ENCODE measurements around the gene CPB2.
A peak's percentile ranks its signal among the peaks of the same experiment; 100 is the strongest.

CPB2 gene

DNA sequence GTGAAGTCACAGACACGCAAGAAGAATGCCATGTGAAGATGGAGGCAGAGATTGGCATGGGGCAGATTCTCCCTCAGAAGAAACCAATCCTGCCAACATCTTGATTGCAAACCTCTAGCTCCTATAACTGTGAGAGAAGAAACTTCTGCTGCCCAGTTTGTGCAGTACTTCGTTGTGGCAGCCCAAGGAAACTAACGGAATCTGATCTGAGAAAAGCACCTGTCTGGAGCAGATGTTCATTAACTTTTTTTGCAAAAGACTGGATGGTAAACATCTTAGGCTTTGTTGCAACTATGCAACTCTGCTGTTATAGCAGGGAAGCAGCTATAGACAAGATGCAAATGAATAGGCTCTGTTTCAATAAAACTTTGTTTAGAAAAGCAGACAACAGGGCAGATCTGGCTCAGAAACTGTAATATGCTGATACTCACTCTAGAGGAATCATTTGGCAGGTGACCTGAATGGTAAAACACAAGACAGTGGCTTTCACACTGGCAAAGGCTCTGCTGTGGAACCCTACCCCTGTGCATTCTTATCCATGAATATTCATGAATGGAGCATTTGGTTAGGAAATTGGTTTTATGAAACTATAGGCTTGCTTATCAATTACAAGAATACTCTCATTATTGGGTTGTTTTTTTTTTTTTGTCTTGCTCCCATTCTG lies 25.3 kb upstream of the CPB2 start:
- Mint-ChIP-seq H3K9me3 (no peaks in the 10 kb centered on the region), H3K4me3 (no peak overlapping the region), H3K36me3 (ENCODE audit: low read depth) (no peaks in the 10 kb centered on the region), H3K27me3 (ENCODE audit: low read depth, poor library complexity) (no peaks in the 10 kb centered on the region), H3K27ac (no peak overlapping the region), H3K4me1 (peaks cover 28% of the 10 kb centered on the region)
- TF ChIP-seq, protein P1, sequence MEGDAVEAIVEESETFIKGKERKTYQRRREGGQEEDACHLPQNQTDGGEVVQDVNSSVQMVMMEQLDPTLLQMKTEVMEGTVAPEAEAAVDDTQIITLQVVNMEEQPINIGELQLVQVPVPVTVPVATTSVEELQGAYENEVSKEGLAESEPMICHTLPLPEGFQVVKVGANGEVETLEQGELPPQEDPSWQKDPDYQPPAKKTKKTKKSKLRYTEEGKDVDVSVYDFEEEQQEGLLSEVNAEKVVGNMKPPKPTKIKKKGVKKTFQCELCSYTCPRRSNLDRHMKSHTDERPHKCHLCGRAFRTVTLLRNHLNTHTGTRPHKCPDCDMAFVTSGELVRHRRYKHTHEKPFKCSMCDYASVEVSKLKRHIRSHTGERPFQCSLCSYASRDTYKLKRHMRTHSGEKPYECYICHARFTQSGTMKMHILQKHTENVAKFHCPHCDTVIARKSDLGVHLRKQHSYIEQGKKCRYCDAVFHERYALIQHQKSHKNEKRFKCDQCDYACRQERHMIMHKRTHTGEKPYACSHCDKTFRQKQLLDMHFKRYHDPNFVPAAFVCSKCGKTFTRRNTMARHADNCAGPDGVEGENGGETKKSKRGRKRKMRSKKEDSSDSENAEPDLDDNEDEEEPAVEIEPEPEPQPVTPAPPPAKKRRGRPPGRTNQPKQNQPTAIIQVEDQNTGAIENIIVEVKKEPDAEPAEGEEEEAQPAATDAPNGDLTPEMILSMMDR (IDR thresholded peaks at IDR 0.05) = no peak
- no peak for DNase-seq

- no peak overlapping the region for H3K27ac Mint-ChIP-seq
- peaks cover 22% of the 10 kb centered on the region for H3K4me1 Mint-ChIP-seq
- H3K9me3 Mint-ChIP-seq = no peaks in the 10 kb centered on the region
- no peak overlapping the region for H3K4me3 Mint-ChIP-seq
- no peaks in the 10 kb centered on the region for H3K27me3 Mint-ChIP-seq (ENCODE audit: low read depth, poor library complexity)
- H3K36me3 Mint-ChIP-seq (ENCODE audit: low read depth) = no peaks in the 10 kb centered on the region
- DNase-seq = no peak
- TF ChIP-seq, protein P1 (IDR thresholded peaks at IDR 0.05) = no peak
These were observed 24.3 kb upstream of the CPB2 start for GRCh38 chr13:46129124-46129523.

DNA sequence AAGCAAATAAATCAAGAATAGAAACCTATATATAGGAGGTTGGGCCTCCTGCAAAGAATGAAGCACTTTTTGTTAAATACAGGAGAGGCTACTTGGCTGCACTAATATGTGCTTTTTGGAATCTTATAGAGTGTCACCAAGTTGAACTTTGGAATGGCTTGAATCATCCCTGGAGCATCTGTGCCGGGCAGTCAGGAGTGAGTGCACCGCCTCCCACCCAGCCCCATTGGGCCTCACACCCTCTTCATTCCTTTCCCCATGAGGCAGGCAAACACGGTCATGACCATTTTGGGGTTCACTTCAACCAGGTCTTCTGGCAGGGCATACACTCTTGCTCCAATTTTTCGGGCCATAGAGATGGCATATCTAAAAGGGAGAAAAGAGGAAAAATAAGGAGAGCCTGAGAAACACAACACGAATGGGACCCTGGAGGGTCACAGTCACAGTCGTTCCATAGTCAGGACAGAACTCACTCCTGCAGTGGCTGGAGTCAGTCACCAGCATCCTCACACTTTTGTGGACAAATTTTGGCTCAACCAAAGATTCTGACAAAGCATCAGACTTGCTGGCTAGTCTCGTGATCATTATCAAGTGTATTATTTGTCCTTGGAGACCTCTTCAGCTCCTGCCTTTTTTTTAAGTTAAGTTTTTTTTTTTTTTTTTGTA lies 22.7 kb upstream of the CPB2 start:
- Mint-ChIP-seq H3K4me1 (peaks cover 17% of the 10 kb centered on the region), H3K36me3 (ENCODE audit: low read depth) (no peaks in the 10 kb centered on the region), H3K27ac (no peak overlapping the region), H3K9me3 (no peaks in the 10 kb centered on the region), H3K4me3 (no peak overlapping the region), H3K27me3 (ENCODE audit: low read depth, poor library complexity) (no peaks in the 10 kb centered on the region)
- TF ChIP-seq, protein P1 (IDR thresholded peaks at IDR 0.05) = no peak
- no peak for DNase-seq

DNA sequence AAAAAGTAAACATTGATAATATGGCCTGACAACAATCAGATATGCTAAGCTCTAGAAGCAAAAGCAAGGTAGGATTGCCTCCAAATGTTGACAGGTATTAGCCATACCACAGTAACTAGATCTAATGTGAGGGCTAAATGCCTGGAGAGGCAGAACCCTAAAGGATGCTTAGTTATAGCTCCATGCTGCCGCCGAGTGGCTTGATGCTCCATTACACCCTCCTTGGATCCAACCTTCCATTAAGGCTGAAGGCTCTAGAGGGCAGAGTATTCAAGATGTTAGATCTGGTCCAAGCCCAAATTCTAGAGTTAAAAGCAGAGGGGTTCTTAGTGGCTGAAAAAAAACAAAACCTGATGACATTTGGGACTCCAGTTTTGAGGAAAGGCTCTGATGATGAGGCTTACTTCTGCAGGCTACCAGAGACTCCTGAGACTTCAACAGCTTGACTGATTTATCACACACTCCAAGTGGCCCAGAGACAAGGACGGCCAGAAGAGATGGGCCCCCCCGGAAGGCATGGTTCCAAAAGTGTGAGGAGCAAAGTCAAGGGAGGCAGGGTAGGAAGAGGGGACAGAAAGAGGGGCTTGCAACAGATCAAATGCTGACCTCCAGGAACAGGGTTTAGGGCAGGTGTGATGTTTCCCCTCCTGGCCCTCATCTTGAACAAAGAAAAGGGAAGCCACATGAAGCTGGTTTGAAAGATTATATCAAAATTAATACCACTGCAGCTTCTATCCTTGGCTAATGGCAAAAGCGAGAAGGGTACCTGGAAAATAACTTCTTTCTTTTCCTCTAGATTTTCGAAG lies 21.9 kb upstream of the CPB2 start:
- Mint-ChIP-seq H3K27ac (no peak overlapping the region), H3K9me3 (no peaks in the 10 kb centered on the region)

DNA sequence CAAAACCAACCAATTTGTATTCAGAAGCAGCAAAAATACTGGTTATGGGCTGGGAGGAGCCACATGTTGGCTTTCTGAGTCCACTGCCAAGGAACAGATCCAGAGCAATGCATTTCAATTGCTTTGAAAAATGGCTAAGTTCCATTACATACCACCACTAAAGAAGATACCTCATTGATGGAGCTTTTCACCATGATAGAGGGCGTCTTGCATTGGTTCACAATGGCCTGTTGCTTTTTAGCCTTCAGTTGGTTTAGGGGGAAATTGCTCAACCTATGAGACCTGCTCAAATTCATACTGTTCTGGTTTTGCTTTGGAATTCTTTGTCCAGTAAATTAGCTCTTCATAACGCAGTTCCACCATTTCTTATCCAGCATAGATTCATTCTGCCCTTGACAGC lies 21.2 kb upstream of the CPB2 start:
- H3K27me3 Mint-ChIP-seq (ENCODE audit: low read depth, poor library complexity) = no peaks in the 10 kb centered on the region
- no peak overlapping the region for H3K27ac Mint-ChIP-seq
- no peak overlapping the region for H3K4me3 Mint-ChIP-seq
- TF ChIP-seq, protein P1 (IDR thresholded peaks at IDR 0.05) = no peak
- no peak for DNase-seq
- no peaks in the 10 kb centered on the region for H3K9me3 Mint-ChIP-seq
- H3K4me1 Mint-ChIP-seq = peaks cover 17% of the 10 kb centered on the region
- no peaks in the 10 kb centered on the region for H3K36me3 Mint-ChIP-seq (ENCODE audit: low read depth)

More for the DNA sequence above, 21.9 kb upstream of the CPB2 start:
- H3K27me3 Mint-ChIP-seq (ENCODE audit: low read depth, poor library complexity) = no peaks in the 10 kb centered on the region
- TF ChIP-seq, protein P1 (IDR thresholded peaks at IDR 0.05) = peak; percentile 89
- H3K4me1 Mint-ChIP-seq = peaks cover 17% of the 10 kb centered on the region
- DNase-seq = peak; percentile 75
- no peaks in the 10 kb centered on the region for H3K36me3 Mint-ChIP-seq (ENCODE audit: low read depth)
- no peak overlapping the region for H3K4me3 Mint-ChIP-seq
